GM18519 (cell line): Measurements from ENCODE around the gene PRG2.

Source experiments
- ATAC-seq: cut with Tn5 transposase; IDR thresholded peaks from one replicate; pipeline ENCODE4 v1.9.1; 2021; ENCODE audit warnings: mild to moderate bottlenecking, moderate library complexity; ENCODE audit not compliant: unreplicated experiment, low FRiP score

Gene PRG2, protein sequence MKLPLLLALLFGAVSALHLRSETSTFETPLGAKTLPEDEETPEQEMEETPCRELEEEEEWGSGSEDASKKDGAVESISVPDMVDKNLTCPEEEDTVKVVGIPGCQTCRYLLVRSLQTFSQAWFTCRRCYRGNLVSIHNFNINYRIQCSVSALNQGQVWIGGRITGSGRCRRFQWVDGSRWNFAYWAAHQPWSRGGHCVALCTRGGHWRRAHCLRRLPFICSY

DNA sequence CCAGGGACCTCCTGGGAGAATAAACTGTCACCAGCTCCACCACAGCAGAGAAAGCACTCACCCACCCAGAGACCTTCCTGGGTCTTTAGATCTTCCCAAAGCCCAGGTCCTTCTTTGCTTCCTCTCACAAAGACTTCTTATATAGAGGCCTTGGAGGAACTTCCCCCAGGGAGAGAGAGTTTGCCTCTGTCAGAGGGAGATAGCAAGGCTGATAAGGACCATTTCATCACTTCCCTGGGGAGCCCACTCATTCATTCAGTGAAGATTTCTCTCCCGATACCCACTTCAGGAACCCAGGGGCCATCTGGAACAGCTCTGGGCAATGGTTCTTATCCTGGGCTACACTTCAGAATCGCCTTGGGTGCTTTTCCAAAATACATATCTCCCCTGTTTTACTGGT lies at the start of gene PRG2:
Gene PRG2, minus strand, starts transcription at position 116 of the 400 bp plus-strand sequence. CDS start 706 bp downstream, outside the sequence.
- no peak for ATAC-seq

DNA sequence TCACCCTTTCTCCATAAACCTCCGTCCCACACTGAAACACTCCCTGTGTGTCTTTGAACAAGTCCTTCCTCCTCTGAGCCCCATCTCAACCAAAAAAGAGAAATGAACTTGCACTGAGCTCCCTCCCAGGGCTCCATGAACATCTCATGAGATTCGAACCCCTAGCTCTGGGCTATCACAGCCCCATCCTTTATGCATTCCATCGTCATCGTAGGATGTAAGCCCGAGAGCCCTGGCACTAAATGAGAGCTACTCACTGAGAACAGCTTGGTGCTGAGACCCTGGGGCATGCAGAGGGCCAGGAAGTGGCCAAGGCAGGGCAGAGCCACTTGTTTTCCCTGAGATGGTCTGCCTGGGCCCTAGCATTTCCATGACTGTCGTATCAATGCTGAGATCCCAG lies 49.3 kb upstream of the PRG2 start:
- no peak for ATAC-seq

DNA sequence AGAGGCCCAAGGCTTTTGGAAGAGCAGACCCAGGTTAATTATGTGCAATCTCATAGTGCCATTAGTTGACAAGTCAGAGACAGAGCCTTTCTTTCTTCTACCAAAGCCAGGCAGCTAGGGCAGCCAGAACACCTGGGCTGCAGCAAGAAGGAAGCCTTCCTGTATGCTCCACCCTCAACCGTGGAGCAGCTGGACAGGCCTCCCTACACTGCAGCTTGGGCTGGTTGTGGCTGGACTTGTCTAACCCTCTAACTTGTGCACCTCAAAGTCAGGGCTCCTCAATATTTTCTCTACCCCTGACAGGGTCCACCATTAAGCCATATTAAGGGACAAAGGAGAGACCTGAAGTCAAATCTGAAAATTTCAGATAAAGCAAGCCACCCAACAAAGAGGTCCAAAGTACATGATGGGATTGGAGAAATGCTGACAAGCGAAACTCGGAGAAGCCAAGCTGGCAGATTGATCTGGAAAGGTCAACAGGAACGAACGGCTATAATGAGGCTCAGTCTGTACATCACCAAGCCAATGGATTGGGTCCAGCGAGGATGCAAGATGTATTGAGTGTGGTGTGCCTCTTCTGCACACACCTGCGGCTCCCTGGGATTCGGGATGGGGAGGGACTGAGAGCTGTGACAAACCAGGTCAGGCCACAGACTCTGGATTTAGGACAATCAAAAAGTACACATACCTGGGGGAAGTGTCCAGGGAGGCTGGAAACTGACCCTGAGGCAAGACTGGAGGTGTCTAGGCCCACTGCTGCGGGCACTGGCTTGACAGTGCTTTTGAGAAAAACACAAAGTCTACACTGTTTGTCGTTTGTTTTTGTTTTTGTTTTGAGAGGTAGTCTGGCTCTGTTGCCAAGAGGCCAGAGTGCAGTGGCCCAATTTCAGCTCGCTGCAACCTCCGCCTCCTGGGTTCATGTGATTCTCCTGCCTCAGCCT lies 48.2 kb upstream of the PRG2 start:
- ATAC-seq = no peak

DNA sequence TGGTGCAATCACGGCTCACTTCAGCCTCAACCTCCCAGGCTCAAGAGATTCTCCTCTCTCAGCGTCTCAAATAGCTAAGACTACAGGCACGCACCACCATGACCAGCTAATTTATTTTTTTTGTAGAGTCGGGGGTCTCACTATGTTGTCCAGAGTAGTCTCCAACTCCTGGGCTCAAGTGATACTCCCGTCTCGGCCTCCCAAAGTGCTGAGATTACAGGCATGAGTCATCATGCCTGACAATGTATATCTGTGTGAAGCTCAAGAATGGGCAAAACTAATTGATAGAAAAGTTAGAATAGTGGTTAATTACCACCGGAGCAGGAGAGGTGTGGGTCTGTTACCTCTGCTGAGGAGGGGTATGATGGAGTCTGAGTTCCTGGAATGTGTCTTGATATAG lies 45.6 kb upstream of the PRG2 start:
- ATAC-seq = no peak

DNA sequence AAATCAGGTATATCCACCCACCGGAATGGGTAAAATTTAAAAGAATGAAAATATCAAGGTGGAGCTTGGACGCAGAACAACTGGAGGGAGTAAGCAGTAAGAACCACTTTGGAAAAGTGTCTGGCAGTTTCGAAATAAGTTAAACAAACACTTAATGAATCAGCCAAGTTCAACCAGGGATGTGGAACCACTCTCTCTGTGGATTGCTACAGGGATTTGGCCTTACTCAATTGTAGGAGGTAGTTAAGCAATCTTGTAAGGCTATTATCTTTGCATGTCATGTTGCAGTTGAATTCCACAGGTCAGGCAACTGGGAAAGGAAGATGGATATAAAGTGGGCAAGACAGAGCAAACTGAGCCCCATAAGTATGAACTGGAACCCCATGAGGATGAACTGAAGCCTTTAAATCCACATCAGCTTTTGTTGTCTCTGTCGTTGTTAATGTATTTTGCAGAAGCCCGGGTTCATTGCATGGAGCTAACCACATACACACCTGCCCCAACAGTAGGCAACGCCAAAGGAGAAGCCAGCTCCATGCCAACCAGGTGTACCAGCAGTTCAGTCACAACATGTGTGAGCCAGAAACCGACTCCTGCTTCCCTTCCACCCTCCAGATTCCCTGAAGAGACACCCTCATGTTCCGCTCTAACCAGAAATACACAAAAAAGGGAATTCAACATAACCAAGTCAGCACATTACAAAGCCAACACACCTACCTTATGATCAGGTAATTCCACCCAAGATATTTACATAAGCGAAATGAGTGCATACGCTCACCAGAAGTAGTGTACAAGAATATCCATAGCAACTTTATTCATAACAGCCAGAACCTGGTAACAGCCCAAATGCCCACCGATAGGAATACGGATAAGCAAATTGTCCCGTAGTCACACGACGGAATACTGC lies 44.4 kb upstream of the PRG2 start:
- no peak for ATAC-seq

DNA sequence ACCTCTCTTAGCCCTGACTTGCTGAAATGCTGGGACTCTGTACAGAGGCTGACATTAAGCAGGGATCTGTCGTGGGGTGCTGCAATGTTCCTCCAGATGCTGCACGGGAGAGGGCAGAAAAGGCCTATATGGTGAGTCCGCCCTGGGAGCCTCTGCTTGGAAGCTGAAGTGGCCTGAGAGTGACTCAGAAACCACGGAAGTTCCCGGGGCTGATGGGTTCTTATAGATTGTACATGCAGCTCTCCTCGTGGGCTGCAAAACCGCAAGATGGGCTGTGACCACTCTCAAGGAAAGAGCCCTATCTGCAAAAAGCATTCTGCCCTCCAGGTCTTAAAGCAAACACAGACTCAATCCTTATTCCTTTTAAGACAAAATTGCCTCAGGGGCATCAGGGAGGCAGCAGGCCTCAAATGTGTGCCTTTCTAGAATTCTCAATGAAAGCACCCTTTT lies 42.3 kb upstream of the PRG2 start:
- no peak for ATAC-seq

DNA sequence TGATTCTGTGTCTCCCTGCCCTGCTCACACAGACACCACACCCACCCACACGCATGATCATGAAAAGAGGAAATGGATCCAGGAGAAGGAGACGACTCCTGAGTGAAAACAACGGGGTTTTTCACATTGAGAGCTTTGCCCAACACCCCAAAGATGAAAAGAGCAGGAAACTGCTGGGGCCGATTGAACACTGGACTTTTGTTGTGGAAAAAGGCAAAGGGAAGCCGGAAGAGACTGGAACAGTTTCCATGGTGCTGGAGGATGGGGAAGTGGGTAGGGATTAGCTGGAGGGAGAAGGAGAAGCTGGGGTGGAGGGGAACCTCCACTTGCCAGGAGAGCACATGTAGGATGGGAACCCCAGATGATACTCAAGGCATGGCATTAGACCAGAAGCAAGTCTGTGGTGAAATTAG lies 41.7 kb upstream of the PRG2 start:
- no peak for ATAC-seq

DNA sequence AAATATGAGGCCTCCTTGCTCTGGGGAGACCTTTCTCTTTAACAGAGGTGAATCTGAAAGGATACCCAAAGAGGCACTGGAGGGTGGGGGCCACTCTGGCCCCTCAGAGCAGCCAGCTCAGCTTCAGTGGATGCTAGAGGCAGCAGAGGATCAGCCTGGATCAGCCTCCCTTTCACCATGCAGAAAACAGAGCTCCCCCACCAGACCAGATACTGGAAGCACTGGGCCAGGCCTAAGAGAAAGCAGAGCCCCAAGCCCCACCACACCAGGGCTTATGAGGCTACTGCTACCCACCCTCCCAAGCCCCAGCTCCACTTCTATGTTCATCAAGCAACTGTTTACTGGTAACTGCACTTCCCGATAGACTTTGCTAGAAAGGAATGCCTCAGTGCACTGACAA lies 40.5 kb upstream of the PRG2 start:
- no peak for ATAC-seq

DNA sequence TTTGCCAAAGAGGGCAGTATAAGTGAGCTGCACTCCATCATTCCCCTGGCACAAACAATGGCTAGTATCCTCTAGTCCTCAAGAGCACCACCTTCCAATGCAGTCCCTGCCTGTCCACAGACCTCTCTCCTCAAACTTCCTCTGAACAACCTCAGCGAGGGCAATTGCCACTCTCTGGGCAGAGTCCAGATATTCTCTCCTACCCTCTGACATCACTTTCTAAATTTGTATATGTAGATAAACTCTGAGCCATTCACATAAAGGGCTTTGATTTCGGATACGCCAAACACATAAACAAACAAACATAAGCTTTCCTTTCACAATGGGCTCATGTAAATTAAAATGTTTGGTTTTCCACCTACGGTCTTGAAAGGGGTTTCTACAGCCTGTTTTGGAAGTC lies 39.5 kb upstream of the PRG2 start:
- no peak for ATAC-seq

DNA sequence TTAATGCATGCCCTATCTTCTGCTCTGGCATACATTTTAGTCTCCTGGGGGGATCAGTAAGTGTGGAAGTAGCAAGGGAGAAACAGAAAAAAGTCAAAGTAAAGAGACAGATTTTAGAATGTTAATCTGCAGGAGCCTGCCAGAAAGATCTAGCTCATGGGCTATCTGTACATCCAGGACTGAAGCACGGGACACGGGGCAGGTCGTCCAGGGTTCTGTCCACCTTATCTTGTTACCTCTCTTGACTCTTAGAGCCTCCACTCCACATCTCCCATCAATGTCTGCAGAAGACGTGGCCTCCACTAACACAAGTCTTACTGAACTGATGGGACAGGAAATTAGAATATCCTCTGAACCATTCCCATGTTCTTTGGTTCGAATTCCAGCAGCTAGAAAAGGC lies 38.2 kb upstream of the PRG2 start:
- ATAC-seq = no peak

DNA sequence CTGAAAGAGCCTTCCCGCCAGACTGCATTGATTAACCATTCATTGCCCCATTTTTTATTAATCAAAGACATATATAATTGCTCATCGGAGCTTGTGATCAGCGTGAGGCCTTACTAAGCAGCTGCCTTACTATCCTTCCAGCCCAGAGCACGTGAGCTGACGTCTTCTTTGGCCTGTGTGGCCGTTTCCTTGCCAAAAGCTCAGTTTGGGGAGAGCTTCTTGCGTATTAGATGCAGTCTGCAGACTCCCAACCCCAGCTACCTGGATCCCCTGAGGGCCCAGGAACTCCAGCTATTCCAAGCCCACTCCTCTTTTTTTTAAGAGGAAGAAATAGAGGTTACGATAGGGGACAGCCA lies 37.3 kb upstream of the PRG2 start:
- ATAC-seq = no peak

DNA sequence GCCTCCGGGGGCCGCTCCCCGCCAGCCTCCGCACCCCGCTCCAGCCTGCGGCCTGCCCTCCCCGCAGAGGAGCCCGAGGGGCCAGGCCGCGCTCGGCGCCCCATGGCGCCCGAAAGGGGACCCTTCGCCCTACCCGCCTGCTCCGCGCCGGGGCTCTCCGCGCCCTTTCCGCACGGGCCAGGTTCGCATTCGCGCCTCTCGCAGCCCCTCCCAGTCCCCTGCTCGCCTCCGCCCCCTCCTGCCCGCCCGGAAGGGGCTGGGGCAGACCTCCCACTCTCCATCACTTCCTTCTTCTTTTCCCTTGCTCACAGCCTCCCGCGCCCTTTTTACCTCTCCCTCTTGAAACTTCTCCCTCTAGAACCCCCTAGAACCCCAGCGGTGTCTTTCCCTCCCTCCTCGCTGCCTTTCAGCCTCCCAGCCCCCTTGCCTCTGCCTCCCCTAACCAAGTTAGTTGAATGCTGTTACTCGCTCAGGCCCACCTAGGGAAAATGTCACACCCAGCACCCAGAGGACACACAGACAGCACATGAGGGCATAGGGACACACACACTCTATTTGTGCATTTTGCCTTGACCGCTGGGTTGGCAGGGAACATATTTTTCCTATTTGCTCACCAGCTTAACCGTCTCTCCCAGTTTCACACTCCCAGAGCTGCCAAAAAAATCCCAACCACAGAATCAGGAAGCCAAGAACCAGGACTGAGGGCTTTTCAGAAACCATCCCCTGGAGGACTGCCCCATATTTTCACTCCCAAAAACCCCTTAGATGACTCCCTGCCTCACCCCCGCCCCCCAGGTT lies 36.7 kb upstream of the PRG2 start, which contains the start of gene SLC43A3:
Gene SLC43A3, minus strand, starts transcription at position 193 of the 798 bp plus-strand sequence. CDS start 949 bp downstream, outside the sequence.
- peak; percentile 35 for ATAC-seq

DNA sequence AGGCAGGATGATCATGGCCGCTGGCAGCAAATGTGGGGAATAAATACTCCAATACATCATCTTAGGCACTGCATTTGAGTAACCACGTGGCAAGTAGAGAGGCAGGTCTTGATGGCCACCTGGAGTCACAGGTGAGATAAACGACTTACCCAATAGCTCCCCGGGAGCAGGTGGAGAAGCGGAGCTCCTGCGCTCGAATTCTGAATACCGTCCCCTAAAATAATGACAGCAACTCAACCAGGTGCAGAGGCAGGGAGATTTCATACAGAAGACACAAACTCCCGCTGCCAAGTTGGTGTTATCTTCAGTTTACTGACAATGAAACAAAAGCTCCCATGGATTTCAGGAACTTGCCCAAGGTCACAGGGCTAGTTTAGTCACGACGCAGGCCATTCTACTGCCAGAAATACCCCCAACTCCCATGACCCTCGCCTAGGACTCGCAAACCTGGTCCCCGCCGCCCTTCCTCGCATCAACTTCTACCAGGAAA lies 36.0 kb upstream of the PRG2 start:
- ATAC-seq = no peak

DNA sequence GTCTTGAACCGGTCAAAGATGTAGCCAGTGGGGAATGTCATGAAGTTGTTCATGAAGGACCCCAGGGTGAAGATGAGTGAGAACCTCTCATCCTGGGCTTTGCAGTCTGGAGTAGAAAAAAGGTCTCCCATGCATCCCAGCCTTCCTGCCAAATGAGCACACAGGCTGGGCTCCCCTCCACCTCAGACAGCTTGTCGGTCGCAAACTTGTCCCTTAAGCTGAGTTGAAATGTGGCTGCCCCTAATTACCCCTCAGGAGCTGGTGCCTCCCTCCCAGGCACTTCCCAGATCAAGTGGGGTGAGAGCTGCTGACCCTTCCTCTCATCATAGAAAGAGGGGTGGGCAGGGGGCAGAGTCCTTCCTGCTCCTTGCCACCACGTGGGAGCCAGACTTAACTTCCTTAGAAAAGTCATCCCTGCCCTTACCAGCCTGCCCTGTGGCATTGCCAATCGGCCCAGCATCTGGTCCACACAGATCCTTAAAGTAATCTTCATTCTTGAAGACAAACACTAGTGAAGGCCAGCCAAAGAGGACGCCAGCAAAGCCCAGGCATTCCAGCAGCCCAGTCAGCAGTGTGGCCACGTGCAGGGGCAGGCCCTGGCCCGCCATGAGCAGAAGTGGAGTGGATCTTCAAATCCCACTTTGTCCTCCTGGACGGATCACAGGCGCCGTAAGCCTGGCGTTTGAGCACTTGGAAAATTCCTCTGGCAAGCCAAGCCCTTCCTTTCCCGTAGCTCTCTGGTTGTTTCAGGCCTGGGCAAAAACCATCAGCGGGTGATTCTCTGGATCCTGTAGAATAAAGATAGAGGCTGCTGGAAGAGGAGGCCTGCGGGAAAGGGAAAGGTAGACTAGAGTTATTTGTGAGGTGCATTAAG lies 35.4 kb upstream of the PRG2 start:
- ATAC-seq = no peak

DNA sequence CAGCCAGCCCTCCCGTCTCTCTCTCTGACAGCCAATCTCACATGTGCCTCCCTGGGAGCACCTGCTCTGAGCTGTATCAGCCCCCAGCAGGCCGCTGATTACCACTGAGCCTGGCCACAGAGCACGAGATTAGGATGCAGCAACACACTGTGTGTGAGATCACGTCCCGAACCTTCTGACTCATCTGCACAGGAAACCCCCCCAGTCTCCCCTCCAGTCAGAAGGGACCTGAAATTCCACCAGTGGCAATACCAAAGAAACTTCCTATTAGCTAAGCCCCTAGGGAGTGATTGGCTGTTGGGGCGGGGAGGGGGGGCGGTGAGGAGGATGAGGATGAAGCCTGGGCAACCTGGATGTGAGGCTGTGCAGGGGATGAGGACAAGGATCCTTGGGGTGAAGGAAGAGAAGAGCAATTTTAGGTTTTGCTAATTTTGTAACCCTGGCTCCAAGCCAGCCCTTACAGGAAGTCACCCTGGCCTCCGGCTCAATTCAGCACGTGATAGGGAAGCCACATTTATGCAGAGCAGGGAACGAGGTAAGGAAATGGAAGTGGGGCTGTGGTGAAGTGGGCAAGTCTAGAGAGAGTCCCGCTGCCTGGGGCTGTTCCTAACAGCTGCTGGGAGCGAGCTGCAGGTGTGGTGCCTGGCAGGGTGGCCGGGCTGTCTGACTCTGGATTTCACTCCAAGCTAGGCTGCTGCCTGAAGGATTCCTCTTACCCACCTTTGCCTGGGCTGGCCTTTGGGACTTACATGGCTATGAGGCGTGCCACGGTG lies 34.5 kb upstream of the PRG2 start:
- peak; percentile 95 for ATAC-seq

DNA sequence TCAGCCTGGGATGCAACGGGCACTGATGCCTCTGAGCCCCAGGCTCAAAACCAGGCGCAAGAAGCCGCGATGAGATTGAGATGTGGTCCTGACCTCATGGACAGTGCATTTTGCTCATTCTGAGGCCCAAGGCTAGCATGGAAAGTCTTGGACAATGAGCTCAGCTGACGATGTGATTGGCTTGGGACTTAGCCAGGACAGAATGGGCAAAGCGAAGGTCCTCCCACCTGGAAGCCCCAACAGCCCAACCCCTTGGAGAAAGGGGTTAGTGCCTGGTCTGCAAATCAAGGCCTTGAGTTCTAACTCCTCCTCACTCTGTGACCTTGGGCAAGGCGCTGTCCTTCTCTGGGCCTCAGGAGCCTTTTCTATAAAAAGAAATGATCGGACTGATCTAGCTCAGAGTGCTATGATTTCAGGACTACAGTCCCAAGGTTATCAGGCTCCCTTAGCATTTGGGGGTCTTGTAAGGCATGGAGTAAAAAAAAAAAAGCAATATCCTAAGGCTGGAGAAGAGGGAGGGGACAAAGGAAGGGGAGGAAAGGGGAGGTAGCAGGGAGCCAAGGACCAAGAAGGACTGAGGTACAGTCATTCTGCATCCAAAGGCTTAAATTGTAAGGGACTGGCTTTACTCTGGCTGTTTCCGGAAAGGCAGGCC lies 33.8 kb upstream of the PRG2 start:
- no peak for ATAC-seq

DNA sequence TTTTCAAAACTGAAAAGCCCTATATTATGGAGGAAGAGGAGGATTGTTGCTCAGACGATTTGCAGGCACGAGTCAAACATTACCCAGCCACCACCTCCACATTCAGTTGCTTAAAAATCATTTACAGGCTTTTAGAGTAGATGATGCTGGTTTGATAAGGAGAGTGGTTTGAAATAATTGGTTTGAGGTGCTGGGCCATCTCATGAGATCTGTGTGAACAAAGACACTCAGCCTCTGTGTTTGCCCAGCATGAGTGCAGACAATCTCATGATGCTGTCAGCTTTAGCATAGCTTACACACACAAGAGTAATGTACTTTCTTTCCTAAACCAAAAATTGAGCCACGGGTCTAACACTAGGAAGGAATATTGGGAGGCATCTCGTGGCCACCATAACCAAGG lies 32.2 kb upstream of the PRG2 start:
- no peak for ATAC-seq

DNA sequence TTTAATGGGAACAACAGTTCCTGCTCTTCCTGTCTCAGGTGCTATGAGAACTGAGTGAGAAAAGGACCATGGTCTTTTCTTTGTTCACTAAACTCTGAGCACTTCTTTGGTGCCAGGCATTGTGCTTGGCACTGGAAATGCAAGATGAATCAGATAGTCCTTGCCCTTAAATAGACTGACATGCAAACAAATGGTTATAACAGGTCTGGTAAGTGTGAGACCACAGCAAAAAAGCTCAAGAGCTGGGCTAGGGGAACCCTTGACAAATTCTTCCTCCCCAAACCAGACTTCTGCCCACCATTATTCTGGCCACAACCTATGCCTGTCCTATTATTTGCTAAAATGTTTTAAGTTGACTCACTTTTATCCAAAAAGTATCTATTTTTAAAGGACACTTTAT lies 31.4 kb upstream of the PRG2 start:
- no peak for ATAC-seq
